Ectodermal cell (in vitro differentiated cells): ENCODE results near the gene SCAF8.

ENCODE experiments used
- H3K27ac ChIP-seq: 2 replicates; pipeline ENCODE4 v1.7.0; 2013; ENCODE audit warnings: mild to moderate bottlenecking, low read depth, low read length; ENCODE audit not compliant: insufficient read depth, poor library complexity, severe bottlenecking
- H3K27me3 ChIP-seq: 2 replicates; pipeline ENCODE4 v1.7.0; 2013; ENCODE audit warnings: mild to moderate bottlenecking, low read length; ENCODE audit not compliant: insufficient read depth, control insufficient read depth, poor library complexity, severe bottlenecking
- H3K36me3 ChIP-seq: one replicate; pipeline ENCODE4 v1.7.0; 2013; ENCODE audit warnings: low read length; ENCODE audit not compliant: control insufficient read depth, insufficient read depth
- H3K4me1 ChIP-seq: one replicate; pipeline ENCODE4 v1.7.0; 2013; ENCODE audit warnings: low read length; ENCODE audit not compliant: control insufficient read depth, insufficient read depth
- H3K4me3 ChIP-seq: 2 replicates; pipeline ENCODE4 v1.7.0; 2013; ENCODE audit warnings: low read depth, low read length, control low read depth; ENCODE audit not compliant: insufficient read depth
- H3K9me3 ChIP-seq: 2 replicates; pipeline ENCODE4 v1.7.0; 2013; ENCODE audit warnings: mild to moderate bottlenecking, low read length, moderate library complexity; ENCODE audit not compliant: control insufficient read depth
- WGBS, 2 experiments: methylation state at CpG; one replicate each; pipeline ENCODE4 v1.1.7; 2013; ENCODE audit warnings: missing lambda C conversion rate in 2 of 2; 5-methylcytosine and 5-hydroxymethylcytosine counted together

The SCAF8 gene

GRCh38 chr6:154751011-154751800 lies 18.0 kb downstream of the SCAF8 start:
- no peaks in the 10 kb centered on the region for H3K36me3 ChIP-seq

GRCh38 chr6:154752022-154752421 lies 18.8 kb downstream of the SCAF8 start:
- 75 to 100% methylated on average over 1 of the region's 1 CpG for WGBS, 2 experiments

More at GRCh38 chr6:154751011-154751800, 18.0 kb downstream of the SCAF8 start:
- Histone ChIP-seq H3K9me3 (no peaks in the 10 kb centered on the region), H3K27me3 (no peaks in the 10 kb centered on the region), H3K4me1 (no peaks in the 10 kb centered on the region), H3K27ac (no peak overlapping the region), H3K4me3 (no peak overlapping the region)
- 93 to 94% methylated on average over 13 of the region's 13 CpGs for WGBS, 2 experiments

GRCh38 chr6:154754152-154754551 lies 20.9 kb downstream of the SCAF8 start:
- no peaks in the 10 kb centered on the region for H3K4me1 ChIP-seq
- H3K36me3 ChIP-seq, result no peaks in the 10 kb centered on the region
- H3K27me3 ChIP-seq, result no peaks in the 10 kb centered on the region
- 94% methylated on average over 4 of the region's 4 CpGs for WGBS, 2 experiments
- no peak overlapping the region for H3K4me3 ChIP-seq
- H3K9me3 ChIP-seq, result no peaks in the 10 kb centered on the region
- H3K27ac ChIP-seq, result no peak overlapping the region

More at GRCh38 chr6:154752022-154752421, 18.8 kb downstream of the SCAF8 start:
- Histone ChIP-seq H3K36me3 (no peaks in the 10 kb centered on the region), H3K9me3 (no peaks in the 10 kb centered on the region), H3K27me3 (no peaks in the 10 kb centered on the region), H3K4me3 (no peak overlapping the region), H3K4me1 (no peaks in the 10 kb centered on the region), H3K27ac (no peak overlapping the region)

GRCh38 chr6:154757352-154758050 lies 24.3 kb downstream of the SCAF8 start:
- no peak overlapping the region for H3K27ac ChIP-seq
- no peaks in the 10 kb centered on the region for H3K9me3 ChIP-seq
- no peaks in the 10 kb centered on the region for H3K27me3 ChIP-seq
- WGBS, 2 experiments, result 79 to 91% methylated on average over 2 to 3 of the region's 3 CpGs
- no peaks in the 10 kb centered on the region for H3K4me1 ChIP-seq
- no peaks in the 10 kb centered on the region for H3K36me3 ChIP-seq
- H3K4me3 ChIP-seq, result no peak overlapping the region

GRCh38 chr6:154758125-154758524 lies 24.9 kb downstream of the SCAF8 start:
- 91 to 93% methylated on average over 6 of the region's 6 CpGs for WGBS, 2 experiments
- Histone ChIP-seq H3K36me3 (no peaks in the 10 kb centered on the region), H3K4me1 (no peaks in the 10 kb centered on the region), H3K27ac (no peak overlapping the region), H3K4me3 (no peak overlapping the region), H3K27me3 (no peaks in the 10 kb centered on the region), H3K9me3 (no peaks in the 10 kb centered on the region)

- Histone ChIP-seq H3K4me3 (no peak overlapping the region), H3K27ac (no peak overlapping the region), H3K4me1 (peaks cover 8% of the 10 kb centered on the region), H3K36me3 (no peaks in the 10 kb centered on the region), H3K27me3 (no peaks in the 10 kb centered on the region), H3K9me3 (no peaks in the 10 kb centered on the region)
- 95 to 96% methylated on average over 1 of the region's 1 CpG for WGBS, 2 experiments
Observed at GRCh38 chr6:154763650-154764049, 30.4 kb downstream of the SCAF8 start.

- Histone ChIP-seq H3K36me3 (no peaks in the 10 kb centered on the region), H3K4me1 (peaks cover 8% of the 10 kb centered on the region), H3K27me3 (no peaks in the 10 kb centered on the region), H3K4me3 (no peak overlapping the region), H3K27ac (no peak overlapping the region), H3K9me3 (no peaks in the 10 kb centered on the region)
- 100% methylated on average over 1 of the region's 1 CpG; no CpG with 5 or more reads in 1 of the 2 experiments for WGBS, 2 experiments
Observed at GRCh38 chr6:154765273-154765672, 32.1 kb downstream of the SCAF8 start.

GRCh38 chr6:154766288-154766687 lies 33.1 kb downstream of the SCAF8 start:
- Histone ChIP-seq H3K4me1 (peaks cover 8% of the 10 kb centered on the region), H3K27ac (no peak overlapping the region), H3K4me3 (no peak overlapping the region), H3K36me3 (no peaks in the 10 kb centered on the region), H3K27me3 (no peaks in the 10 kb centered on the region), H3K9me3 (no peaks in the 10 kb centered on the region)
- 96 to 98% methylated on average over 3 of the region's 3 CpGs for WGBS, 2 experiments

GRCh38 chr6:154767003-154767723 lies 33.9 kb downstream of the SCAF8 start:
- Histone ChIP-seq H3K36me3 (no peaks in the 10 kb centered on the region), H3K27ac (no peak overlapping the region), H3K27me3 (no peaks in the 10 kb centered on the region), H3K4me3 (no peak overlapping the region), H3K4me1 (peaks cover 8% of the 10 kb centered on the region), H3K9me3 (no peaks in the 10 kb centered on the region)
- 90 to 93% methylated on average over 2 of the region's 3 CpGs for WGBS, 2 experiments

GRCh38 chr6:154768280-154768679 lies 35.1 kb downstream of the SCAF8 start:
- peaks cover 8% of the 10 kb centered on the region for H3K4me1 ChIP-seq
- H3K27me3 ChIP-seq, result no peaks in the 10 kb centered on the region
- no peaks in the 10 kb centered on the region for H3K9me3 ChIP-seq
- no peaks in the 10 kb centered on the region for H3K36me3 ChIP-seq
- no peak overlapping the region for H3K27ac ChIP-seq
- no peak overlapping the region for H3K4me3 ChIP-seq
- 94 to 100% methylated on average over 2 of the region's 3 CpGs for WGBS, 2 experiments
